ENCODE data around the gene PID1.

- TF ChIP-seq POLR2AphosphoS5 (IDR thresholded peaks at IDR 0.05; ENCODE audit: low read depth, low read length) (no peak), CTCF (IDR thresholded peaks at IDR 0.05) (no peak)
Observed at GRCh38 chr2:229088517-229088913, 182.6 kb downstream of the PID1 start.

Data from Panc1 (cell line).